Testis (tissue), 3 donors: ENCODE results near the gene PMM2. TPM values are rescaled to one million over a fixed set of nuclear protein-coding genes. Genes with fewer than 3 reads are reported as not detected.

Experiments used
- DNase-seq: peaks from one replicate; pipeline ENCODE4 v3.0.0-alpha.2; 2019
- H3K27ac ChIP-seq, 2 donors: fragments of 200-600 bp; sonication (generic); one replicate each; pipeline ENCODE4 v1.5.1; 2019
- H3K27me3 ChIP-seq: fragments of 200-600 bp; sonication (generic); one replicate; pipeline ENCODE4 v1.5.1; 2019
- H3K36me3 ChIP-seq: fragments of 200-600 bp; sonication (generic); one replicate; pipeline ENCODE4 v1.5.1; 2017; ENCODE audit warnings: low read depth; ENCODE audit errors: missing control alignments
- H3K4me1 ChIP-seq: fragments of 200-600 bp; sonication (generic); one replicate; pipeline ENCODE4 v1.5.1; 2019
- H3K4me3 ChIP-seq, 2 donors: fragments of 200-600 bp; sonication (generic); one replicate each; pipeline ENCODE4 v1.5.1; 2017 to 2019
- H3K9me3 ChIP-seq: fragments of 200-600 bp; sonication (generic); one replicate; pipeline ENCODE4 v1.5.1; 2017
- CTCF ChIP-seq, 3 experiments: fragments of 450-650 bp in 2 of 3; fragments of 200-600 bp in 1 of 3; sonication (generic) in 1 of 3; IDR thresholded peaks; one replicate each; pipeline ENCODE4 v1.5.1; 2016 to 2019; ENCODE audit warnings: antibody characterized with exemption in 3 of 3, mild to moderate bottlenecking in 2 of 3, moderate library complexity in 1 of 3
- POLR2A ChIP-seq: fragments of 450-650 bp; IDR thresholded peaks from one replicate; pipeline ENCODE4 v1.6.1; 2017; ENCODE audit warnings: antibody characterized with exemption, mild to moderate bottlenecking, moderate library complexity
- WGBS, 2 donors: methylation state at CpG; one replicate each; pipeline ENCODE4 v1.1.5; 2018; 5-methylcytosine and 5-hydroxymethylcytosine counted together
- intact Hi-C: fragments of 100-400 bp; cut with DNase I; formaldehyde crosslinking; loops from one replicate; pipeline ENCODE4 v1.15.1; 2023; ENCODE audit warnings: low total_unique reads
- polyA plus RNA-seq: library from polyadenylated mRNA; stranded (reverse); fragments of 350-450 nt; fragmentation: Illumina TruSeq; extraction: RNeasy Lipid Tissue Mini Kit (QIAGEN cat#74804); gene quantifications from one replicate; pipeline ENCODE4 v1.2.3, GENCODE V29; 2014; ENCODE audit warnings: low read depth, low replicate concordance; ENCODE audit not compliant: insufficient read depth
- total RNA-seq, 2 donors: library from RNA; depleted of rRNA; stranded (reverse); fragments of >200 nt; gene quantifications; one replicate each; pipeline ENCODE4 v1.2.3, GENCODE V29; 2016

The PMM2 gene
- total and polyA plus RNA-seq, 3 donors from 2014 or later = 15.4 to 36.6 (median 25.8) TPM

DNA sequence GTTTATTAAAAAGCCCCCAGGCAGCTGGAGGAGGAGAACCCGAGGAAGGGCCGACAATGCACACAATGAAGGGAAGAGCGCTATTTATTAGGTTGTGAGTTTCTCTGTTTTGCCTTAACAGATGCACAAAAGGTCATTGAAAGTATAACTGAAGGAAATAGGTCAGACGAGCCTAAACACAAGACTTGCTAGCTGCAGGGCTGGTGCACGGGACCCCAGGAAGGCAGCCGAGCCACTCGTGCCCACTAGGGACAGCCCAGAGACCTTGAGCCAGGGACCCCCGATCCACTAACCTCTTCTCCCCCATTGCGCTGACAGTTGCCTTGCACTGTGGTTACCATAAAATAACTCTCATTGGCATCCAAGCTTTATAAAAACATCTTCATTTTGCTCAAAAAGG lies 95.8 kb downstream of the PMM2 start:
- no peak for TF ChIP-seq POLR2A
- TF ChIP-seq CTCF (IDR thresholded peaks at IDR 0.05) = no peak
- no peak for DNase-seq
- Histone ChIP-seq H3K4me1 (peaks cover 22% of the 10 kb centered on the region), H3K36me3 (no peaks in the 10 kb centered on the region), H3K9me3 (no peaks in the 10 kb centered on the region), H3K27me3 (no peaks in the 10 kb centered on the region), H3K27ac (no peak overlapping the region), H3K4me3 (no peak overlapping the region)
- 49 to 57% methylated on average over 9 of the region's 9 CpGs for WGBS, 2 donors
- intact Hi-C loops = no loop called here

DNA sequence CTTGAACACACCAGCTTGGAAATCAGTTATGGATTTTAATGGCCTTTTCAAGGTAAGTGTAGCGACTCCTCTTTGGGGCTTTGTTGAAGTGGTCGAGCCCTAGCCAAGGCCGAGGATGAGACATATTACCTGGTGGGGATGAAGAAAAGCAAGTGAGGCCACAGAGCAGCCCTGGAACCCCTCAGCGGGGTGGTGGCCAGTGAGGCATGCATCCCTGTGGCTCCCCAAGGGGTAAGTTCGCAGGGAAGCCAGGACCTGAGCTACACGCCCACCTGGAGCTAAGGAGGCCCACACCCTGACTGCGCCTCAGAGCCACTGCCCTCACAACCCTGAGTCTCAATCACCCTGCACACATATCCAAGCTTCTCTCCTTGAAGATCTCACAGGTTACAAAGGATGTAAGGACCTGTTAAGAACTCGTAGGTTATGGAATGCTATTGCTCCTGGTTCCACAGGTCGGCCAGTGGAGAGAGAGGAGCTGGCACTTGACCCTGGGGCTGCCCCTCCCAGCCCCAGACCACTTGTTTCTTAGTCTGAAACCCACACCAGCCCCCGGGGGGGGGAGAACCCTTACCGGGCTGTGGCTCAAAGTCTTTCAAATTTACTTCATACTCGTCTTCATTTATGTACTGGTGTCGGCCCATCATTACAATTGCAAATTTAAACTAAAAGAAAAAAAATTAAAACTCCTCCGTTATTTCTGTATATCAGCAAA lies 96.5 kb downstream of the PMM2 start:
- no peaks in the 10 kb centered on the region for H3K9me3 ChIP-seq
- H3K4me1 ChIP-seq = peaks cover 22% of the 10 kb centered on the region
- no peak overlapping the region for H3K4me3 ChIP-seq
- no peaks in the 10 kb centered on the region for H3K27me3 ChIP-seq
- no peaks in the 10 kb centered on the region for H3K36me3 ChIP-seq
- intact Hi-C loops = no loop called here
- no peak for DNase-seq
- TF ChIP-seq CTCF (IDR thresholded peaks at IDR 0.05) (no peak), POLR2A (no peak)
- WGBS, 2 donors = 80 to 85% methylated on average over 14 of the region's 14 CpGs
- no peak overlapping the region for H3K27ac ChIP-seq

- Histone ChIP-seq H3K4me1 (peaks cover 22% of the 10 kb centered on the region), H3K9me3 (no peaks in the 10 kb centered on the region), H3K4me3 (no peak overlapping the region), H3K36me3 (no peaks in the 10 kb centered on the region), H3K27ac (no peak overlapping the region), H3K27me3 (no peaks in the 10 kb centered on the region)
- 95% methylated on average over 18 to 21 of the region's 21 CpGs for WGBS, 2 donors
- DNase-seq = no peak
- TF ChIP-seq POLR2A (no peak), CTCF (IDR thresholded peaks at IDR 0.05) (no peak)
- intact Hi-C loops = no loop called here
These were observed 97.2 kb downstream of the PMM2 start for GRCh38 chr16:8894736-8895334.

DNA sequence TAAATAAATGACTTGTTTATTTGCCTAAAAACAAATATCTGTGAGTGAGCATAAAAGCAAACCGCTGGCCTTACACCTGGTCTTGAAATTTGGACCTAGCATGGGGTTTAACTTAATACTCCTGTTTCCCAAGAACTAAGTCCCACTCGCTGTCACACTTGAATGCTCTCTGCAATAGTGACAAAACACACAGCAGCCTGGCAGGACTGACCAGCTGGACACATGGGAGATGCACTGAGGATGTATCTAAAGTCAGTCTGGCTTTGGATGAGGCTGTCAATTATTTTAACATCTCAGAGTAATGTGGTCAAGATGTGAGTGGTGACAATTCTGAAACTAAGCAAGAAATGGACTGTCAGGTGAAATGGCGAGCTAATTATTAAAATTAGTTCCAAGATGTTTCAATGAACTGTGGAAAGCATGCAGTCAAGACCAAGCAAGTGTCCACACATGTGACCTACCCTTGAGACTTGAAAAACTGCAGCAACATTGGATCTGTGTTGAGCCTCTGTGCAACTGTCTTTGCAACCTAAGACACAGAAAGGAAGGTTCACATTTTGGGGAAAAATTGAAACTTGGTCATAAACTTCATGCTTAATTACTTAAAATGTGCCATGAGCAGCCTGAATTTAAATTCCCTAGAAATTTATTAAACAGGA lies 101.2 kb downstream of the PMM2 start:
- H3K4me3 ChIP-seq = no peak overlapping the region
- WGBS, 2 donors = 91 to 93% methylated on average over 3 of the region's 3 CpGs
- no peak for DNase-seq
- TF ChIP-seq CTCF (IDR thresholded peaks at IDR 0.05) (no peak), POLR2A (no peak)
- H3K4me1 ChIP-seq = peaks cover 3% of the 10 kb centered on the region
- intact Hi-C loops = no loop called here
- H3K27ac ChIP-seq = no peak overlapping the region
- no peaks in the 10 kb centered on the region for H3K27me3 ChIP-seq
- no peaks in the 10 kb centered on the region for H3K9me3 ChIP-seq
- H3K36me3 ChIP-seq = no peaks in the 10 kb centered on the region

Other genes starting within 250 kb of the PMM2 start
- not detected for gene TMEM114, start 207.3 kb upstream of the PMM2 start, total RNA-seq
- not detected for gene TMEM114, start 207.3 kb upstream of the PMM2 start, polyA plus RNA-seq
- 10 to 100 TPM; 74.5 to 93.1 TPM for gene METTL22, start 176.1 kb upstream of the PMM2 start, total RNA-seq
- gene METTL22, start 176.1 kb upstream of the PMM2 start, polyA plus RNA-seq = 85.6 TPM
- gene ABAT, start 123.2 kb upstream of the PMM2 start, total RNA-seq = 100 to 1,000 TPM in 1 of 2 donors, 10 to 100 TPM in 1; 71.7 to 108 TPM
- gene ABAT, start 123.2 kb upstream of the PMM2 start, polyA plus RNA-seq = 25.3 TPM
- gene TMEM186, start 200 bp upstream of the PMM2 start, total RNA-seq = 10 to 100 TPM; 11.6 to 14.3 TPM
- gene TMEM186, start 200 bp upstream of the PMM2 start, polyA plus RNA-seq = 15.5 TPM
- gene CARHSP1, start 71.2 kb downstream of the PMM2 start, total RNA-seq = 100 to 1,000 TPM; 241 to 437 TPM
- gene CARHSP1, start 71.2 kb downstream of the PMM2 start, polyA plus RNA-seq = 457 TPM
- gene LITAFD, start 84.5 kb downstream of the PMM2 start, total RNA-seq = 1 to 10 TPM; 2.2 to 3.8 TPM
- gene LITAFD, start 84.5 kb downstream of the PMM2 start, polyA plus RNA-seq = 10.5 TPM
- gene USP7, start 166.1 kb downstream of the PMM2 start, total RNA-seq = 100 to 1,000 TPM; 159 to 173 TPM
- gene USP7, start 166.1 kb downstream of the PMM2 start, polyA plus RNA-seq = 172 TPM